Endothelial cell (in vitro differentiated cells): ENCODE results near the gene TCERG1. TPM values are rescaled to one million over a fixed set of nuclear protein-coding genes. Genes with fewer than 3 reads are reported as not detected.
A peak's percentile ranks its signal among the peaks of the same experiment; 100 is the strongest.

Experiments
- DNase-seq: peaks from one replicate; pipeline ENCODE4 v3.0.0; 2021; ENCODE audit warnings: low spot score
- H3K27ac Mint-ChIP-seq: one replicate; pipeline ENCODE4 v1.8.0; 2021; ENCODE audit warnings: mixed read lengths, inconsistent platforms; ENCODE audit not compliant: unreplicated experiment
- H3K27me3 Mint-ChIP-seq: one replicate; pipeline ENCODE4 v1.8.0; 2021; ENCODE audit warnings: mild to moderate bottlenecking, moderate library complexity, mixed read lengths, inconsistent platforms; ENCODE audit not compliant: unreplicated experiment
- H3K36me3 Mint-ChIP-seq: one replicate; pipeline ENCODE4 v1.8.0; 2021; ENCODE audit warnings: mild to moderate bottlenecking, low read depth, mixed read lengths, inconsistent platforms; ENCODE audit not compliant: unreplicated experiment
- H3K4me1 Mint-ChIP-seq: one replicate; pipeline ENCODE4 v1.8.0; 2021; ENCODE audit warnings: mild to moderate bottlenecking, mixed read lengths, inconsistent platforms; ENCODE audit not compliant: unreplicated experiment
- H3K4me3 Mint-ChIP-seq: one replicate; pipeline ENCODE4 v1.8.0; 2021; ENCODE audit warnings: mild to moderate bottlenecking, mixed read lengths, inconsistent platforms; ENCODE audit not compliant: unreplicated experiment
- H3K9me3 Mint-ChIP-seq: one replicate; pipeline ENCODE4 v1.8.0; 2021; ENCODE audit warnings: mixed read lengths, inconsistent platforms; ENCODE audit not compliant: unreplicated experiment
- total RNA-seq: library from RNA; stranded (reverse); fragmentation: NEBNext Ultra II Directional; extraction: Animal tissue kit (Norgen Biotek cat#: 25700); gene quantifications from one replicate; pipeline ENCODE4 v1.2.1, GENCODE V29; 2021; ENCODE audit not compliant: unreplicated experiment
- TF ChIP-seq, protein P1 (sequence below): fragments of 200-600 bp; sonication (generic); IDR thresholded peaks from one replicate; pipeline ENCODE4 v1.5.0; 2021; ENCODE audit warnings: antibody characterized with exemption; ENCODE audit not compliant: unreplicated experiment

TCERG1 gene
- total RNA-seq, 1 donor from 2014 or later: 71.6 TPM

DNA sequence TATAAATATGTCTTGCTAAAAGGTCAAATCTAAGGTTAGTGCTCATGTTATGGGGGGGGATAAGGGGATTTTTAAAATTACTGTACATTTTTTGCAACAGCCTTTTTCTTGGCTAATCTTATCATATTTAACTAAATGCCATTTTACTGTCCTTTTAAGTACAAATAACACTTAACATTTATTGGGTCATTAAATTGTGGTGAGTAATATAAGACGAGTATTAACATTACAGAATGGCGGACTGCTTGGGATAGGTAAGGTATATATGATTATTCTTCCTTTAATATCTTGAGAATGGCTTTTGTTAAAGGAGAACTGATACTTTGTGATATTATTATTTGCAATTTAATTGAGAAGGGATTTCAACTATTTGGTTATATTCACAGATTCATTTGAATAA lies 35.6 kb downstream of the TCERG1 start:
- Mint-ChIP-seq H3K9me3 (no peaks in the 10 kb centered on the region), H3K4me1 (peaks cover 4% of the 10 kb centered on the region), H3K27me3 (no peaks in the 10 kb centered on the region), H3K36me3 (no peaks in the 10 kb centered on the region), H3K4me3 (no peak overlapping the region), H3K27ac (no peak overlapping the region)
- TF ChIP-seq, protein P1, sequence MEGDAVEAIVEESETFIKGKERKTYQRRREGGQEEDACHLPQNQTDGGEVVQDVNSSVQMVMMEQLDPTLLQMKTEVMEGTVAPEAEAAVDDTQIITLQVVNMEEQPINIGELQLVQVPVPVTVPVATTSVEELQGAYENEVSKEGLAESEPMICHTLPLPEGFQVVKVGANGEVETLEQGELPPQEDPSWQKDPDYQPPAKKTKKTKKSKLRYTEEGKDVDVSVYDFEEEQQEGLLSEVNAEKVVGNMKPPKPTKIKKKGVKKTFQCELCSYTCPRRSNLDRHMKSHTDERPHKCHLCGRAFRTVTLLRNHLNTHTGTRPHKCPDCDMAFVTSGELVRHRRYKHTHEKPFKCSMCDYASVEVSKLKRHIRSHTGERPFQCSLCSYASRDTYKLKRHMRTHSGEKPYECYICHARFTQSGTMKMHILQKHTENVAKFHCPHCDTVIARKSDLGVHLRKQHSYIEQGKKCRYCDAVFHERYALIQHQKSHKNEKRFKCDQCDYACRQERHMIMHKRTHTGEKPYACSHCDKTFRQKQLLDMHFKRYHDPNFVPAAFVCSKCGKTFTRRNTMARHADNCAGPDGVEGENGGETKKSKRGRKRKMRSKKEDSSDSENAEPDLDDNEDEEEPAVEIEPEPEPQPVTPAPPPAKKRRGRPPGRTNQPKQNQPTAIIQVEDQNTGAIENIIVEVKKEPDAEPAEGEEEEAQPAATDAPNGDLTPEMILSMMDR: no peak
- DNase-seq: no peak

DNA sequence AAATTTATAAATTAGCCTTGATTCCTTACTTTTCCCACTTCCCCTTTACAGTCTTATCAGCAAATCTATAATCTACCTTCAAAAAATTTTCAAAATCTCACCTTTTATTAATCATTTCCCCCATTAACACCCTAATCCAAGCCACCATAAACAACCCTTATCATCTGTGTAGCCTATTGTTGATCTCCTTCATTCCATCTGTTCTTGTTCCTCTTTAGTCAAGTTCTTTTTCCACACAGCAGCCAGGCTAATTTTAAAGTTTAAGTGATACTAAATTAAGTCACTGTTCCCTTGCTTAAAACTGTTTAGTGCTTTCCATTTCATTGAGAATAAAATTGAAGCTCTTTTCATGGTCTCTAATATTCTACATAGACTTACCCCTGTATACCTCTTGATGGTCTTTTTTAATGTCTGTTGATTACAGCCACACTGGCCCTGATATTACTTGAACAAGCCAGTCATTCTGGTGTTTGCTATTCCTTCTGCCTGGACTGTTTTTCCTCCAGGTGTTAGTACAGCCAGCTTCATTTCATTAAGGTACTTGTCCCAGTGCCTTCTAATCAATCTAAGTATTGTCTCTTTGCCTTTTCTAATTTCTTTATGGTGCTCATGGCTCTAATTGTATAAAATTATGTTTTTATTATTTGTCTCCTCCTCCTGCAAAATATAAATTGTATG lies 37.7 kb downstream of the TCERG1 start:
- TF ChIP-seq, protein P1: no peak
- DNase-seq: no peak
- H3K9me3 Mint-ChIP-seq: no peaks in the 10 kb centered on the region
- peaks cover 4% of the 10 kb centered on the region for H3K4me1 Mint-ChIP-seq
- no peak overlapping the region for H3K27ac Mint-ChIP-seq
- no peaks in the 10 kb centered on the region for H3K27me3 Mint-ChIP-seq
- no peaks in the 10 kb centered on the region for H3K36me3 Mint-ChIP-seq
- H3K4me3 Mint-ChIP-seq: no peak overlapping the region

DNA sequence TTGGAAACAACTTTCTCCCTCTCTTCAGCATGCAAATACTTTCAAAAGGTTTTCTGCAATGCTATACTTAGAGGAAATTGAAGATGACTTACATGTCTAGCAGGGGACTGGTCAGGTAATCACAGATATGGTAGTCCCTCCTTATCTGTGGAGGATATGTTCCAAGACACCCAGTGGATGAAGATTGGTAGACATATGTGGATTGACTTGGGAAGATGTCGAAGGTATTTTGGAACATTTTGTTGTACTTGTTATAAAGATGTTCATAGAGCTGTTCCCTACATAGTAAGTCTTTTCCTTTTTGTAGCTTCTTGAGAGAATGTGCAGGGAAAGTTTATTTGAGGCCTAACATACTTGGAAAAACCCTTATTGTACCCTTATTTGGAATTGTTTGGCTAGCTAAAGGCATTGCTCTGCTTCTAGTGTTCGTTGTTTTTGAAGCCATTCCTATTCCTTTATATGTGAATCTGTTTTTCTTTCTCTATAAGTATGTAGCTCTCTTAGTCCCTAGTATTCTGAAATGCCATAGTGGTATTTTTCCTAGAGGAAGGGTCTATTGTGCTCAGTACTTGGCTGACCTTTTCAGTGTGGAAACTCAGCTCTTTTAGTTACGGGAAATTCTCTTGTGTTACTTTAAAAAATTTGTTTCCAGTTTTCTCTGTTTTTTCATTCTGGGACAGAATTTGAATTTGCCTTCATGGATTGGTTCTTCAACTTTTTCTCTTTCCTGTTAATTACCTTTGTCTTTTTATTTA lies 43.1 kb downstream of the TCERG1 start:
- no peak for DNase-seq
- peak overlapping the region; percentile 45 for H3K27ac Mint-ChIP-seq
- H3K4me1 Mint-ChIP-seq: no peaks in the 10 kb centered on the region
- TF ChIP-seq, protein P1: no peak
- no peaks in the 10 kb centered on the region for H3K9me3 Mint-ChIP-seq
- no peaks in the 10 kb centered on the region for H3K36me3 Mint-ChIP-seq
- H3K4me3 Mint-ChIP-seq: no peak overlapping the region
- H3K27me3 Mint-ChIP-seq: no peaks in the 10 kb centered on the region

DNA sequence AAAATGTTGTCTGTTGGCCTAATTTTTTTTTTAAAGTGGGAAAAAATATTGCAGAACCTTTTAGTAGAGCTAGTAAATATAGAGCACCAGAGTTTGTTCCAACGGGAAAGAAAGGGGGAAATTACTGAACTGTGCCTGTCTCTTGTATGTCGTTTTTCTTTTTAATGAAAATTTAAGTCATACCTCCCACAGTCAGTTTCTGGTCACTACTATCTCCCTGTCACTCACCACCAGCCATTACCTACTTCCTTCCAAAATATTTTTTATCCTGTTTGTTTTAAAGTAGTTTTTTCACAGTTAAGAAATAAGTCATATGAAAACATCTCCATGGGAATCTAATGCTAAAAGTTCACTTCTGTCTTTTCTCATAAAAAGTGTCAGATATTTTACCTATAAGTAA lies 47.5 kb downstream of the TCERG1 start:
- Mint-ChIP-seq H3K4me1 (no peaks in the 10 kb centered on the region), H3K27me3 (no peaks in the 10 kb centered on the region), H3K27ac (no peak overlapping the region), H3K4me3 (no peak overlapping the region), H3K36me3 (peaks cover 5% of the 10 kb centered on the region), H3K9me3 (no peaks in the 10 kb centered on the region)
- TF ChIP-seq, protein P1: no peak
- DNase-seq: no peak

DNA sequence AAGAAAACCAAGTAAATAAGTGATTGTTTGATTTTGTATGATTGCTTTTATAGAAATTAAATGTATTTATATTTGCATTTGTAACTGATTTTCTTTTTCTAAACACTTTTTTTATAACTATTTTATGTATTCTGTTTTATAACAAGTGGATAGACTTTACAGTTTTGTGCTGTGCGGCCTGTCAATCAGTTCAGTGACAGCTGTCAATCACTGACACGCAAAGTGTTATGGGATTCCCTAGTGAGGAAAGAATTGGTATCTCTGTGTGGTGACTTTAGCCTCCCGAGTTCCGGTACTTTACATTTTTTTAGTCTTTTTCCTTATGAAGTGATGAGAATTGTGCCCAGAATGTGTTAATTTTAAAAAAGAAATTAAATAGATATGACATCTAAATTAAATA lies 52.5 kb downstream of the TCERG1 start:
- Mint-ChIP-seq H3K4me1 (no peaks in the 10 kb centered on the region), H3K4me3 (no peak overlapping the region), H3K27me3 (no peaks in the 10 kb centered on the region), H3K9me3 (no peaks in the 10 kb centered on the region), H3K36me3 (peaks cover 12% of the 10 kb centered on the region), H3K27ac (no peak overlapping the region)
- TF ChIP-seq, protein P1: no peak
- no peak for DNase-seq
